ENCODE results near the gene PLXDC2.

PLXDC2 gene

DNA sequence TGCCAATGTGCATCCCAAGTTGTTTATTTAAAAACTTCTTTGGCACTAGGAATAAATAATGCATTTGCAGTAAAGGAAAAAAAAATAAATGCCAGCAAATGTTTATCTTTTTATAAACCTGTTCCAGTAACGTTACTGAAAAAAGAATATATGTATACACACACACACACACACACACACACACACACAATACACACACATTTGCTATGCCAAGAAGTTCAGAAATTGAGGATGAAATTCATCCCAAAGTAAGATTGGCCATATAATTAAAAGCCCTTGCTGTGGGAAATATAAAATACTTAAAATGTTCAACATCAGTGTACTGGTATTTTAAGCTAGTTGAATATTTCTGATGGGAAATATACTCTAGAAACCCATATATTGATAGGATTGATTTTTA lies 2.6 kb downstream of the PLXDC2 start:
- ChIA-PET CTCF (interaction anchor here (0.6 to 1.2 kb wide), 5 partner anchors 9 to 1035 kb away, joined by 3 to 7 read pairs (median 3); no protein-coding TSS in a partner anchor), POLR2A (interaction anchor here (0.6 kb wide), 1 partner anchor 424 kb away, joined by 3 read pairs; no protein-coding TSS in a partner anchor)
- no peak for TF ChIP-seq BHLHE40 (IDR thresholded peaks at IDR 0.05; ENCODE audit: borderline replicate concordance)
- no peak for TF ChIP-seq SP1 (IDR thresholded peaks at IDR 0.05)
- TF ChIP-seq, protein P1, sequence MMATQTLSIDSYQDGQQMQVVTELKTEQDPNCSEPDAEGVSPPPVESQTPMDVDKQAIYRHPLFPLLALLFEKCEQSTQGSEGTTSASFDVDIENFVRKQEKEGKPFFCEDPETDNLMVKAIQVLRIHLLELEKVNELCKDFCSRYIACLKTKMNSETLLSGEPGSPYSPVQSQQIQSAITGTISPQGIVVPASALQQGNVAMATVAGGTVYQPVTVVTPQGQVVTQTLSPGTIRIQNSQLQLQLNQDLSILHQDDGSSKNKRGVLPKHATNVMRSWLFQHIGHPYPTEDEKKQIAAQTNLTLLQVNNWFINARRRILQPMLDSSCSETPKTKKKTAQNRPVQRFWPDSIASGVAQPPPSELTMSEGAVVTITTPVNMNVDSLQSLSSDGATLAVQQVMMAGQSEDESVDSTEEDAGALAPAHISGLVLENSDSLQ (IDR thresholded peaks at IDR 0.05) = no peak
- TF ChIP-seq FOXA1 (IDR thresholded peaks at IDR 0.05) = no peak
- TF ChIP-seq TARDBP (IDR thresholded peaks at IDR 0.05) = no peak
- TF ChIP-seq L3MBTL2 (conservative IDR thresholded peaks at IDR 0.05) = no peak
- TF ChIP-seq FOXK2 (IDR thresholded peaks at IDR 0.05) = no peak
- no peak for TF ChIP-seq NFRKB (IDR thresholded peaks at IDR 0.05)
- TF ChIP-seq LEF1 (IDR thresholded peaks at IDR 0.05; ENCODE audit: borderline replicate concordance) = no peak
- TF ChIP-seq FOXM1 (IDR thresholded peaks at IDR 0.05; ENCODE audit: borderline replicate concordance) = no peak
- no peak for TF ChIP-seq ZNF384 (IDR thresholded peaks at IDR 0.05)
- no peak for TF ChIP-seq CTBP1 (IDR thresholded peaks at IDR 0.05; ENCODE audit: borderline replicate concordance)
- DNase-seq (ENCODE audit: extremely low spot score) = no peak

DNA sequence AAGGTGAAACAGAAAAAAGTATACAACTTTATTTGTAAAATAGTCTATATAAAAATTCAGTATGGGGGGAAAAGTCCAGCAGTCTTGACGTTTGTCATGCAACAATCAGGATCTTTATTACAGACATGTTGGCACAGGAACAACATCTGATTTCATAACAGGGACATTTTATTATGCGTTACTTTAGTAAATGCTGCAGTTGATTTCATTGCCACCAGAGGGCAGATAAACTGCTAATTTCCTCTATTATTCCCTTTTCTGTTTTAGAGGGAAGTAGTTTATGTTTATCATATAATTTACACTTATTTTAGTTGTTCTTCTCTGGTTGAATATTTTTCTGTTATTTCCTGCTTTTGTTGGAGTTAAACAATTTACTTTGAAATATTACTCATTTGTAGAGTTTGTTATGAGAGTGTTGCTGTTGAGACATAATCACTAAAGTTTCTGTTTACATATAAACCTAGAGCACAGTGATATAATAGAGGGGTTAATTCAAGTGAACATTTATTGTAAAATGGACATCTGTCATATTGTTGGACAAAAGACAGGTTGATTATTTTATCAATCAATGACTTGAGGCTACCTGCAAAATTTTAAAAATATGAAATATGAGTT lies 3.3 kb downstream of the PLXDC2 start:
- POLR2A ChIA-PET = interaction anchor here (0.6 kb wide), 1 partner anchor 424 kb away, joined by 3 read pairs; no protein-coding TSS in a partner anchor
- no peak for DNase-seq (ENCODE audit: extremely low spot score)
- TF ChIP-seq ZNF384 (IDR thresholded peaks at IDR 0.05) (no peak), NFRKB (IDR thresholded peaks at IDR 0.05) (no peak), HDGF (IDR thresholded peaks at IDR 0.05; ENCODE audit: borderline replicate concordance) (no peak), SUZ12 (IDR thresholded peaks at IDR 0.05) (no peak), SP1 (IDR thresholded peaks at IDR 0.05) (no peak), FOXK2 (IDR thresholded peaks at IDR 0.05) (no peak), FOXA1 (IDR thresholded peaks at IDR 0.05) (no peak), ELF4 (IDR thresholded peaks at IDR 0.05) (no peak), ARNT (IDR thresholded peaks at IDR 0.05) (no peak), TARDBP (IDR thresholded peaks at IDR 0.05) (no peak), BHLHE40 (IDR thresholded peaks at IDR 0.05; ENCODE audit: borderline replicate concordance) (no peak), CTBP1 (IDR thresholded peaks at IDR 0.05; ENCODE audit: borderline replicate concordance) (no peak), LEF1 (IDR thresholded peaks at IDR 0.05; ENCODE audit: borderline replicate concordance) (no peak), L3MBTL2 (conservative IDR thresholded peaks at IDR 0.05) (no peak)
- CTCF ChIA-PET = interaction anchor here (0.6 to 1.2 kb wide), 5 partner anchors 9 to 1035 kb away, joined by 3 to 7 read pairs (median 3); no protein-coding TSS in a partner anchor

DNA sequence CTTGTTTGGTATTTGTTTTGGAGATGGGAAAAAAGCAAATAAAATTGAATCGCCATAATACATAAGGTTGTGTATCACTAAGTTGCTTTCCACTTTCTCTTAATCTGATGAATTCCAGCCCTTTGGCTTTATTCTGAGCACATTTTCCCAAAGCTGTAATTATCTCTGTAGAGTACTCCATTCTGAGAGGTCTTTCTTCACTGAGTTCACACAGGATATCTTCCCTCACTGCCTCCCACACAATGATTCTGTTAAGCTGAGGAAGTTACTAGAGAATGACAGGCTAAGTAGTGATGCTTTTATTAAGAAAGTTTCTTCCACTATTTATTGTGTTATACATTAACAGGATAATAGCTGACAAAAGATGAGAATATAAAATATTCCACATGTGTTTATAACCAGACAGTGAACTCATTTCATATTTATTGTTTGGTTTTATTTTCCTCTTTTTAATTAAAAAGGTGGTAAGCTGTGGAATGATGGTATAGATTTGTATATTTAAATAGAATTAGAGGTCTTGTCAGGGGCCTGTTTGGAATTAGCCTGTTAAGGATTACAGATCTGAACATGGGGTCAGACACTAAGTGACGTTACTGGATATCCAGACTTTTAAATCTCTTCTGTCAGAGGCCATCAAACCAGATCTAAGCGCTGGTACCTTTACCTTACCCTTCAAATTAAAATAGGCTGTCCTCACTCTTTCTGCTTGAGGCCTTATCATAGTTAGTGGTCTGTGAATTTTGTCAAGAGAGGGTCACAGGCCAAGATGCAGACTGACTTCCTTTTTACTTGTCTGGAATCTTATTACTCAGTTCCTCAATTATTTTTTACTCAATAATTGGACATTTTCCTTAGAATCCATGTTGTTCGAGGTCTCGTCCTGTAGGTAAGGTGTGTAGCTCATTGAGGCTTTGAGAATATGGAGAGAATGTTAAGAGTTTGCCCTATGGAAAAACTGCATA lies 8.4 kb downstream of the PLXDC2 start:
- no peak for DNase-seq (ENCODE audit: extremely low spot score)
- POLR2A ChIA-PET = no interaction called here
- CTCF ChIA-PET = no interaction called here
- TF ChIP-seq CTBP1 (IDR thresholded peaks at IDR 0.05; ENCODE audit: borderline replicate concordance) = no peak
- no peak for TF ChIP-seq BHLHE40 (IDR thresholded peaks at IDR 0.05; ENCODE audit: borderline replicate concordance)
- TF ChIP-seq SP1 (IDR thresholded peaks at IDR 0.05) = no peak
- no peak for TF ChIP-seq LEF1 (IDR thresholded peaks at IDR 0.05; ENCODE audit: borderline replicate concordance)
- no peak for TF ChIP-seq ELF4 (IDR thresholded peaks at IDR 0.05)
- TF ChIP-seq TARDBP (IDR thresholded peaks at IDR 0.05) = no peak
- no peak for TF ChIP-seq FOXK2 (IDR thresholded peaks at IDR 0.05)
- no peak for TF ChIP-seq FOXA1 (IDR thresholded peaks at IDR 0.05)
- no peak for TF ChIP-seq HDGF (IDR thresholded peaks at IDR 0.05; ENCODE audit: borderline replicate concordance)
- TF ChIP-seq ZNF384 (IDR thresholded peaks at IDR 0.05) = no peak
- no peak for TF ChIP-seq L3MBTL2 (conservative IDR thresholded peaks at IDR 0.05)
- TF ChIP-seq NFRKB (IDR thresholded peaks at IDR 0.05) = no peak
- no peak for TF ChIP-seq ARNT (IDR thresholded peaks at IDR 0.05)
- TF ChIP-seq, protein P1 (IDR thresholded peaks at IDR 0.05) = no peak
- no peak for TF ChIP-seq FOXM1 (IDR thresholded peaks at IDR 0.05; ENCODE audit: borderline replicate concordance)
- no peak for TF ChIP-seq SUZ12 (IDR thresholded peaks at IDR 0.05)

DNA sequence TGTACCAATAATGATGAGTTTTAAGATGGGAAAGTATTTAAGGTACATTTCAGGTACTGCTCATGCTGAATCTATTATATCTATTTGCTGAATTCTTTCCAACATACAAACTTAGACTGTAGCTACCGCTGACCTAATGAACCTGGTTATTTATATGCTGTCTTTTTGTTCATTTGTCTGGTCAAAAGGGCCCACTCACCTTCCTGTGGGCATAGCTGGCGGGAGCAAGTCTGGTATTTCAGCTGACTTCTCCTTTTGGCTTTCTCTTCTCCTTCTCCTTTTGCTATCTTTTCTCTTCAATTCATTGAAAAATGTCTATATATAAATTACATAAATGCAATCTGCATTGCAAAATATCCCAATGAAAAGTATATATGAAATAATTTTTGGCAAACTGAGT lies 9.5 kb downstream of the PLXDC2 start:
- no peak for TF ChIP-seq FOXK2 (IDR thresholded peaks at IDR 0.05)
- no peak for TF ChIP-seq TARDBP (IDR thresholded peaks at IDR 0.05)
- TF ChIP-seq HDGF (IDR thresholded peaks at IDR 0.05; ENCODE audit: borderline replicate concordance) = no peak
- TF ChIP-seq FOXM1 (IDR thresholded peaks at IDR 0.05; ENCODE audit: borderline replicate concordance) = no peak
- TF ChIP-seq NFRKB (IDR thresholded peaks at IDR 0.05) = no peak
- TF ChIP-seq BHLHE40 (IDR thresholded peaks at IDR 0.05; ENCODE audit: borderline replicate concordance) = no peak
- TF ChIP-seq SUZ12 (IDR thresholded peaks at IDR 0.05) = no peak
- TF ChIP-seq SP1 (IDR thresholded peaks at IDR 0.05) = no peak
- no peak for TF ChIP-seq ARNT (IDR thresholded peaks at IDR 0.05)
- TF ChIP-seq ELF4 (IDR thresholded peaks at IDR 0.05) = no peak
- no peak for TF ChIP-seq L3MBTL2 (conservative IDR thresholded peaks at IDR 0.05)
- no peak for TF ChIP-seq FOXA1 (IDR thresholded peaks at IDR 0.05)
- TF ChIP-seq, protein P1 (IDR thresholded peaks at IDR 0.05) = no peak
- no peak for TF ChIP-seq CTBP1 (IDR thresholded peaks at IDR 0.05; ENCODE audit: borderline replicate concordance)
- no peak for TF ChIP-seq LEF1 (IDR thresholded peaks at IDR 0.05; ENCODE audit: borderline replicate concordance)
- no peak for DNase-seq (ENCODE audit: extremely low spot score)
- ChIA-PET CTCF (no interaction called here), POLR2A (no interaction called here)

DNA sequence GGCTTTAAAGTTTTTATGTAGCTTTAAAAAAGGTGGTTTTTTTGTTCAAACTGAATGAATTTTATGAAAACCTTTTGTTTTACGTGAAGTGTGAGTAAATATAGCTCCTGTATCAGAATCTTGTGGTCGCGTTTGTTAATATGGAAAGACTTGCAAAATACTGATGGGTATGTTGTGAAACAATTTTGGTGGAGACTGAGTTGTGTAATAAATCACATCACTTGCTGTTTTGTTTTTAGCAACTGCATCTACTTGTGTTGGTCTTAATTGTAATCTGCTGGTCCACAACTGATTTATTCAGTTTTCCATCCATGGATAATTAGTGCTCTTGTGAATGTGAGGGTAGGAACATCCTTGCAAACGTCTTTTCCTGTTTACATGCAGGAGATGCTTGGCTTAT lies 10.5 kb downstream of the PLXDC2 start:
- no peak for DNase-seq (ENCODE audit: extremely low spot score)
- no peak for TF ChIP-seq BHLHE40 (IDR thresholded peaks at IDR 0.05; ENCODE audit: borderline replicate concordance)
- no peak for TF ChIP-seq FOXA1 (IDR thresholded peaks at IDR 0.05)
- TF ChIP-seq NFRKB (IDR thresholded peaks at IDR 0.05) = no peak
- TF ChIP-seq, protein P1 (IDR thresholded peaks at IDR 0.05) = no peak
- TF ChIP-seq ZNF384 (IDR thresholded peaks at IDR 0.05) = no peak
- TF ChIP-seq L3MBTL2 (conservative IDR thresholded peaks at IDR 0.05) = no peak
- TF ChIP-seq LEF1 (IDR thresholded peaks at IDR 0.05; ENCODE audit: borderline replicate concordance) = no peak
- TF ChIP-seq FOXK2 (IDR thresholded peaks at IDR 0.05) = no peak
- TF ChIP-seq CTBP1 (IDR thresholded peaks at IDR 0.05; ENCODE audit: borderline replicate concordance) = no peak
- no peak for TF ChIP-seq TARDBP (IDR thresholded peaks at IDR 0.05)
- TF ChIP-seq ELF4 (IDR thresholded peaks at IDR 0.05) = no peak
- no peak for TF ChIP-seq FOXM1 (IDR thresholded peaks at IDR 0.05; ENCODE audit: borderline replicate concordance)
- no peak for TF ChIP-seq HDGF (IDR thresholded peaks at IDR 0.05; ENCODE audit: borderline replicate concordance)
- no peak for TF ChIP-seq SP1 (IDR thresholded peaks at IDR 0.05)
- TF ChIP-seq SUZ12 (IDR thresholded peaks at IDR 0.05) = no peak
- no peak for TF ChIP-seq ARNT (IDR thresholded peaks at IDR 0.05)
- ChIA-PET POLR2A (no interaction called here), CTCF (no interaction called here)
